ENCODE measurements around the gene RLF. TPM values are rescaled to one million over a fixed set of nuclear protein-coding genes. Genes with fewer than 3 reads are reported as not detected.

The RLF gene
- polyA plus RNA-seq, 1 experiment, result 11.0 TPM

DNA sequence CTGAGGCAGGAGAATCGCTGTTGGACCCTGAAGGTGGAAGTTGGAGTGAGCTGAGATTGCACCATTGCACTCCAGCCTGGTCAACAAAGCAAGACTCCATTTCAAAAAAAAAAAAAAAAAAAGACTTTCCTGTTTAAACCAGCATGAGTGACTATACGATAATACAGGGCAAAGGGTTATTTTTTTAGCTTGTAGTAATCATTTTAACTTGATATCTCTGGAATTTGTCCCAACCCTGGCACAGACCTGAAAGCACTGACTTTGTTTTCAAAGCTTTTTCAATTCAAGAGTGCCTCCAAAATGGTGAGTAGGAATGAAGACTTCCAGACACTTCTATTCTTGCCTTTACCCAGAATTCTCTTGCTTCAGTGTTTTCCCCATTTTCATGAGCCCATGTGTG lies 82.2 kb downstream of the RLF start:
- POLR2A ChIA-PET, result interaction anchor here (0.7 to 0.9 kb wide), 2 partner anchors 14 to 816 kb away, joined by 3 to 8 read pairs; partner anchors contain the start of gene ZMPSTE24

DNA sequence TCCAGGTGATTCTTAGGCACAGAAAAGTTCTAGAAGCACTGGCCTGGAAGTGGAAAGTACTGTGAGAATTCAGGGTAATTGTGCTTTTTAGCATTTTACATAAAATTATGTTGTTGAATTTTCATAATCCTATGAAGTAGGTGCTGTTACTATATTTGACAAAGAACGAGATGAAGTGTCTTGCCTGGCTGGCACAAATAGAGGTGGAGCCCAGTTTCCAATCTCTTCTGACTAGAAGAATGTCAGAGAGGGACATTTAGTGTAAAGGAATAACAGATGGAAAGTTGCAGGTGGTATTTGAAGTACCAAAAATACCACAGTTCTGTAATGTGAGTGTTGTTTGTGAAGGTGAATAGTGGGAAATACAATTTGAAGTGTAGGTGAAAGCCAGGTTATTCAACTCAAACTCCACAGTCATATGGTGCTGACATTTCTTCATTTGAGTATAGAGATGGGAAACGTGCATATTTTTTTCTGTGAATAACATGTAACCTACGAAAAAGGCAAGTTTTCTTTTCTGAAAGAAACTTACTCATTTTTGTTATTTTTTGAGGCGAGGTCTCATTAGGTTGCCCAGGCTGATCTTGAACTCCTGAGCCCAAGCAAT lies 83.1 kb downstream of the RLF start:
- ChIA-PET POLR2A (no interaction called here), CTCF (interaction anchor here (1.1 kb wide), 1 partner anchor 79 kb away, joined by 4 read pairs; no protein-coding TSS in a partner anchor)
- no peak for DNase-seq (ENCODE audit: low read depth, low spot score)
- Histone ChIP-seq H3K9me3 (ENCODE audit: control insufficient read depth, insufficient read depth, low read length) (no peaks in the 10 kb centered on the region; the same call in 1 of the 2 replicates), H3K27ac (ENCODE audit: low read depth, low read length) (peak overlapping the region; percentile 41), H3K27me3 (ENCODE audit: control insufficient read depth, insufficient read depth, low read length) (no peaks in the 10 kb centered on the region), H3K4me3 (ENCODE audit: low read depth, low read length) (no peak overlapping the region)
- TF ChIP-seq, protein P1, sequence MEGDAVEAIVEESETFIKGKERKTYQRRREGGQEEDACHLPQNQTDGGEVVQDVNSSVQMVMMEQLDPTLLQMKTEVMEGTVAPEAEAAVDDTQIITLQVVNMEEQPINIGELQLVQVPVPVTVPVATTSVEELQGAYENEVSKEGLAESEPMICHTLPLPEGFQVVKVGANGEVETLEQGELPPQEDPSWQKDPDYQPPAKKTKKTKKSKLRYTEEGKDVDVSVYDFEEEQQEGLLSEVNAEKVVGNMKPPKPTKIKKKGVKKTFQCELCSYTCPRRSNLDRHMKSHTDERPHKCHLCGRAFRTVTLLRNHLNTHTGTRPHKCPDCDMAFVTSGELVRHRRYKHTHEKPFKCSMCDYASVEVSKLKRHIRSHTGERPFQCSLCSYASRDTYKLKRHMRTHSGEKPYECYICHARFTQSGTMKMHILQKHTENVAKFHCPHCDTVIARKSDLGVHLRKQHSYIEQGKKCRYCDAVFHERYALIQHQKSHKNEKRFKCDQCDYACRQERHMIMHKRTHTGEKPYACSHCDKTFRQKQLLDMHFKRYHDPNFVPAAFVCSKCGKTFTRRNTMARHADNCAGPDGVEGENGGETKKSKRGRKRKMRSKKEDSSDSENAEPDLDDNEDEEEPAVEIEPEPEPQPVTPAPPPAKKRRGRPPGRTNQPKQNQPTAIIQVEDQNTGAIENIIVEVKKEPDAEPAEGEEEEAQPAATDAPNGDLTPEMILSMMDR (IDR thresholded peaks at IDR 0.05; ENCODE audit: low read depth, low read length), result no peak

More for the DNA sequence above, 82.2 kb downstream of the RLF start:
- no peak for DNase-seq (ENCODE audit: low read depth, low spot score)
- H3K27ac ChIP-seq (ENCODE audit: low read depth, low read length), result no peak overlapping the region
- no peaks in the 10 kb centered on the region; the same call in 1 of the 2 replicates for H3K9me3 ChIP-seq (ENCODE audit: control insufficient read depth, insufficient read depth, low read length)
- CTCF ChIA-PET, result interaction anchor here (0.6 to 1.1 kb wide), 3 partner anchors 53 to 122 kb away, joined by 4 to 5 read pairs (median 4); no protein-coding TSS in a partner anchor
- no peaks in the 10 kb centered on the region for H3K27me3 ChIP-seq (ENCODE audit: control insufficient read depth, insufficient read depth, low read length)
- TF ChIP-seq, protein P1 (IDR thresholded peaks at IDR 0.05; ENCODE audit: low read depth, low read length), result no peak
- no peak overlapping the region for H3K4me3 ChIP-seq (ENCODE audit: low read depth, low read length)

DNA sequence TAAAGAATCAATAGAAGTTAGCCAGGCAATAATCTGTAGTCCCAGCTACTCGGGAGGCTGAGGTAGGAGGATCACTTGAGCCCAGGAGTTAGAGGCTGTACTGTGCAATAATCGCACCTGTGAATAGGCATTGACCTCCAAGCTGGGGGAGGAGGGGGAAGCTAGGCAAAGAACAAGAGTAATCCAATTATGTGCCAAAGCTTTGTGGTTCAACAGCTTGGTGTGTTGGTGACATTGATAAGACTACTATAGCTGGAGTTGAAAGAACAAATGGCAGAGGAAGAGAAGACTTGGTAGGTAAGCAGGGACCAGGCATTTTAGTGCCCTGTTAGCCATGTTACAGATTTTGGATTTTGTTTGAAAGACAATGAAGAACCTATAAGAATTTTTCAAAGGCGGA lies 84.5 kb downstream of the RLF start:
- Histone ChIP-seq H3K9me3 (ENCODE audit: control insufficient read depth, insufficient read depth, low read length) (no peaks in the 10 kb centered on the region; the same call in 1 of the 2 replicates), H3K27ac (ENCODE audit: low read depth, low read length) (no peak overlapping the region), H3K27me3 (ENCODE audit: control insufficient read depth, insufficient read depth, low read length) (no peaks in the 10 kb centered on the region), H3K4me3 (ENCODE audit: low read depth, low read length) (no peak overlapping the region)
- TF ChIP-seq, protein P1 (IDR thresholded peaks at IDR 0.05; ENCODE audit: low read depth, low read length), result no peak
- DNase-seq (ENCODE audit: low read depth, low spot score), result no peak
- ChIA-PET POLR2A (no interaction called here), CTCF (interaction anchor here (1.1 kb wide), 1 partner anchor 48 kb away, joined by 3 read pairs; no protein-coding TSS in a partner anchor)

DNA sequence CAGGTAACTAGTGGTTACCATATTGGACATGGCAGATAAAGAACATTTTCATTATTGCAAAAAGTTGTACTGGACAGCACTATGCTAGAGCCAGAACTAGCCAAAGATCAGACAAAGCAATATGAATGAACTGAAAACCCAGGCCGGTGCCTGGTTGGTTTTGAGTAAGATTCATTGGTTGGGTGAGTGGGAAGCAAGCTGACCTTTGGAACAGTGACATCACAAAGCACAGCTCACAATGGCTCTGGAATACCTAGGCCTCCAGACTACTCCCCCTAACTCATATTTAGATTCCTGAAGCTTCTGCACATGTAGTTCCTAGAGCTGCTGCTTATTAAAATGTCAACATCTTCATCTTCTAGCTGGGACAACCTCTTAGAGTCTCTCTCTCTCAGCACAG lies 86.5 kb downstream of the RLF start, which contains the start of gene TMCO2:
TMCO2 (plus strand) TSS at position 283 of the 400 bp plus-strand sequence; CDS start at position 340, 57 bp downstream.
- no peak within 1 kb of the TSS for H3K27ac ChIP-seq (ENCODE audit: low read depth, low read length)
- ChIA-PET CTCF (interaction anchor here (0.6 to 1.3 kb wide), 2 partner anchors 91 to 160 kb away, joined by 4 to 6 read pairs; no protein-coding TSS in a partner anchor), POLR2A (no interaction called here)
- TF ChIP-seq, protein P1 (IDR thresholded peaks at IDR 0.05; ENCODE audit: low read depth, low read length), result no peak
- no peak for DNase-seq (ENCODE audit: low read depth, low spot score)
- no peaks in the 10 kb centered on the region for H3K27me3 ChIP-seq (ENCODE audit: control insufficient read depth, insufficient read depth, low read length)
- no peak within 1 kb of the TSS for H3K4me3 ChIP-seq (ENCODE audit: low read depth, low read length)
- no peaks in the 10 kb centered on the region; the same call in 1 of the 2 replicates for H3K9me3 ChIP-seq (ENCODE audit: control insufficient read depth, insufficient read depth, low read length)

DNA sequence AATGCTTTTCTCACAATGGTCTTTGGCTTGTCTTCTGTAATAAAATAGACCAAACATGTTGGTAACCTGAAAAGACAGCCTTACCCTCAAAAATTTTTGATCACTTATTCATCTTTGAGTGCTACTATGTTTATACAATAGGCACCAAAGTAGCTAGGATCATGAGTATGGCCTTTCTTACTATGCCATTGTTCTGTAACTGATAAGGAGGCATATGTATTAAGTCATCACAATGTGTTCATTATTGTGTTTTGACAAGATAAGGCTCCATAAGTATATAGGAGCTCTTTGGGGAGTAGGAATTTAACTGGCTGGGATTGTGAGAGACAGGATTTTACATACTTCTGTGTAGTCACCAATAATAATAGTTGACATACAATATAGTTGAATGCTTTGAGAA lies 87.2 kb downstream of the RLF start:
- no peak for DNase-seq (ENCODE audit: low read depth, low spot score)
- ChIA-PET CTCF (interaction anchor here (1.3 kb wide), 1 partner anchor 90 kb away, joined by 4 read pairs; no protein-coding TSS in a partner anchor), POLR2A (no interaction called here)
- no peaks in the 10 kb centered on the region for H3K27me3 ChIP-seq (ENCODE audit: control insufficient read depth, insufficient read depth, low read length)
- no peak overlapping the region for H3K27ac ChIP-seq (ENCODE audit: low read depth, low read length)
- H3K9me3 ChIP-seq (ENCODE audit: control insufficient read depth, insufficient read depth, low read length), result no peaks in the 10 kb centered on the region
- TF ChIP-seq, protein P1 (IDR thresholded peaks at IDR 0.05; ENCODE audit: low read depth, low read length), result no peak
- no peak overlapping the region for H3K4me3 ChIP-seq (ENCODE audit: low read depth, low read length)

Data from AG04450 (cell line).